ENCODE data around the gene VDAC1.

- TF ChIP-seq CTCF (IDR thresholded peaks at IDR 0.05; ENCODE audit: poor library complexity) (no peak), EZH2phosphoT487 (IDR thresholded peaks at IDR 0.05; ENCODE audit: low read depth, severe bottlenecking, unreplicated experiment) (no peak)
Observed at GRCh38 chr5:133957591-133957990, 47.2 kb downstream of the VDAC1 start.
